HEK293 (cell line): Measurements from ENCODE around the gene AKT1.

ENCODE experiments used
- CTCF ChIA-PET: fragments of 350-600 bp; formaldehyde crosslinking; extraction: SDS; loops from one replicate; lab custom pipeline; 2021; ENCODE audit warnings: antibody characterized with exemption; lab: Yijun Ruan, JAX
- POLR2A ChIA-PET: fragments of 300-600 bp; formaldehyde crosslinking; extraction: SDS; loops from one replicate; lab custom pipeline; 2020; ENCODE audit warnings: antibody characterized with exemption, inconsistent platforms; lab: Yijun Ruan, JAX
- H3K27ac ChIP-seq: fragments of 200-500 bp; sonication (Bioruptor generic); 2 replicates; pipeline ENCODE4 v1.5.1; 2014; ENCODE audit warnings: low read depth, low read length, control low read depth, inconsistent platforms; ENCODE audit errors: extremely low read depth
- H3K36me3 ChIP-seq, 2 experiments: fragments of 200-500 bp in 1 of 2; sonication (Bioruptor generic) in 1 of 2; 1 replicate in 1 of 2; 2 replicates in 1 of 2; pipeline ENCODE4 v1.5.1; 2014 to 2017; ENCODE audit warnings: inconsistent platforms in 2 of 2, low read length in 2 of 2; ENCODE audit not compliant: control insufficient read depth in 2 of 2, insufficient read depth in 1 of 2
- H3K4me1 ChIP-seq: fragments of 200-500 bp; sonication (Bioruptor generic); 2 replicates; pipeline ENCODE4 v1.5.1; 2014; ENCODE audit warnings: mild to moderate bottlenecking, low read length, inconsistent platforms; ENCODE audit not compliant: control insufficient read depth, insufficient read depth
- H3K4me3 ChIP-seq: 2 replicates; pipeline ENCODE4 v1.5.1; 2011; ENCODE audit warnings: low read depth, mild to moderate bottlenecking, control low read depth, low read length, moderate library complexity
- H3K9me3 ChIP-seq: fragments of 200-500 bp; sonication (Bioruptor generic); 2 replicates; pipeline ENCODE4 v1.5.1; 2014; ENCODE audit warnings: low read depth, low read length, inconsistent platforms; ENCODE audit not compliant: control insufficient read depth, insufficient read depth
- BCL11B ChIP-seq: fragments of 450-650 bp; formaldehyde crosslinking; IDR thresholded peaks from 2 replicates; pipeline ENCODE4 v1.5.1; 2016; ENCODE audit warnings: low read depth, missing biosample characterization, missing genetic modification characterization
- GFI1B ChIP-seq: fragments of 450-650 bp; formaldehyde crosslinking; IDR thresholded peaks from 2 replicates; pipeline ENCODE4 v1.5.1; 2016; ENCODE audit warnings: missing biosample characterization, missing genetic modification characterization
- HOXA7 ChIP-seq: sonication (generic); formaldehyde crosslinking; IDR thresholded peaks from 2 replicates; pipeline ENCODE4 v1.8.1; 2022; ENCODE audit warnings: missing genetic modification reagents, borderline replicate concordance
- HOXD13 ChIP-seq: sonication (generic); formaldehyde crosslinking; IDR thresholded peaks from 2 replicates; pipeline ENCODE4 v1.8.0; 2022; ENCODE audit warnings: missing genetic modification reagents, borderline replicate concordance
- REPIN1 ChIP-seq: fragments of 450-650 bp; formaldehyde crosslinking; IDR thresholded peaks from 2 replicates; pipeline ENCODE4 v1.5.1; 2017; ENCODE audit warnings: missing biosample characterization, missing genetic modification characterization, low read depth
- SALL2 ChIP-seq: fragments of 450-650 bp; formaldehyde crosslinking; IDR thresholded peaks from 2 replicates; pipeline ENCODE4 v1.5.0; 2017; ENCODE audit warnings: missing biosample characterization, mild to moderate bottlenecking, missing genetic modification characterization, borderline replicate concordance
- SCRT2 ChIP-seq: fragments of 450-650 bp; formaldehyde crosslinking; IDR thresholded peaks from 2 replicates; pipeline ENCODE4 v1.5.1; 2016; ENCODE audit warnings: missing biosample characterization, missing genetic modification characterization
- ZBTB26 ChIP-seq: fragments of 450-650 bp; formaldehyde crosslinking; optimal IDR thresholded peaks from 2 replicates; pipeline ENCODE3; 2016; ENCODE audit warnings: missing biosample characterization, mild to moderate bottlenecking, missing genetic modification characterization
- ZBTB8A ChIP-seq: fragments of 450-650 bp; formaldehyde crosslinking; IDR thresholded peaks from 2 replicates; pipeline ENCODE4 v1.5.1; 2016; ENCODE audit warnings: missing biosample characterization, missing genetic modification characterization
- ZNF121 ChIP-seq: fragments of 450-650 bp; formaldehyde crosslinking; IDR thresholded peaks from 2 replicates; pipeline ENCODE4 v1.5.1; 2016; ENCODE audit warnings: missing biosample characterization, missing genetic modification characterization
- ZNF324 ChIP-seq: fragments of 450-650 bp; formaldehyde crosslinking; IDR thresholded peaks from 2 replicates; pipeline ENCODE4 v1.5.1; 2016; ENCODE audit warnings: missing biosample characterization, missing genetic modification characterization
- ZNF362 ChIP-seq: fragments of 450-650 bp; formaldehyde crosslinking; IDR thresholded peaks from 2 replicates; pipeline ENCODE4 v1.5.1; 2016; ENCODE audit warnings: missing biosample characterization, missing genetic modification characterization
- ZNF518A ChIP-seq: fragments of 450-650 bp; formaldehyde crosslinking; conservative IDR thresholded peaks from 2 replicates; pipeline ENCODE4 v1.5.1; 2016; ENCODE audit warnings: low read depth, missing biosample characterization, missing genetic modification characterization
- ZNF560 ChIP-seq: fragments of 450-650 bp; formaldehyde crosslinking; IDR thresholded peaks from 2 replicates; pipeline ENCODE4 v1.5.1; 2017; ENCODE audit warnings: missing biosample characterization, missing genetic modification characterization, borderline replicate concordance
- ZNF704 ChIP-seq: fragments of 450-650 bp; formaldehyde crosslinking; IDR thresholded peaks from 2 replicates; pipeline ENCODE4 v1.5.1; 2016; ENCODE audit warnings: missing biosample characterization, missing genetic modification characterization
- ZNF830 ChIP-seq: fragments of 450-650 bp; IDR thresholded peaks from 2 replicates; pipeline ENCODE4 v1.5.0; 2018; ENCODE audit warnings: missing biosample characterization, missing genetic modification characterization, low read depth, mild to moderate bottlenecking, moderate library complexity
- ZSCAN5A ChIP-seq: fragments of 450-650 bp; formaldehyde crosslinking; IDR thresholded peaks from 2 replicates; pipeline ENCODE4 v1.5.1; 2016; ENCODE audit warnings: missing biosample characterization, missing genetic modification characterization
- TF ChIP-seq, protein P1 (sequence below): fragments of 450-650 bp; formaldehyde crosslinking; IDR thresholded peaks from 2 replicates; pipeline ENCODE4 v1.5.1; 2016; ENCODE audit warnings: missing biosample characterization, missing genetic modification characterization

AKT1 gene

DNA sequence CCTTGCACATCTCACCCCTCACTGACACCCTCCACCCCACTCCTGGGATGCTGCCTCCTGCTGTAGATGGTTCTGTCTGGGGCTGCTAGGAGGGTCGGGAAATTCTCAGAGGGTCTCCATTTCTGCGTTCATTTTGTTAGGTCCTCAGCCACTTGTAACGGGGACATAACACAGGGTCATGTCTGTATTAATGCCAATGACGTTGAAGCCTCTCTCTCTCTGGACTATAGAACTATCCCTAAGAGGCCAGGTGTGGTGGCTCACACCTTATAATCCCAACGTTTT lies 28.0 kb downstream of the AKT1 start:
- ChIA-PET POLR2A (no interaction called here), CTCF (interaction anchor here (0.6 to 3.7 kb wide), 7 partner anchors 13 to 1972 kb away, joined by 3 to 57 read pairs (median 8); no protein-coding TSS in a partner anchor)
- Histone ChIP-seq H3K36me3 (peaks cover 0 to 29% of the 10 kb centered on the region in 2 experiments; a peak in 2 of 3 replicates), H3K9me3 (no peaks in the 10 kb centered on the region), H3K4me3 (no peak overlapping the region), H3K27ac (no peak overlapping the region), H3K4me1 (peaks cover 4% of the 10 kb centered on the region; the same call in 1 of the 2 replicates)
- TF ChIP-seq REPIN1 (tag by site-specific recombination) = no peak
- TF ChIP-seq GFI1B (tag by site-specific recombination) = no peak
- TF ChIP-seq ZNF560 (tag by site-specific recombination) = no peak
- TF ChIP-seq HOXD13 (CRISPR knock-in tag) = no peak
- no peak for TF ChIP-seq ZNF121 (tag by site-specific recombination)
- TF ChIP-seq ZNF704 = no peak
- TF ChIP-seq ZBTB8A (tag by site-specific recombination) = no peak
- no peak for TF ChIP-seq BCL11B (tag by site-specific recombination)
- no peak for TF ChIP-seq ZBTB26 (tag by site-specific recombination)
- no peak for TF ChIP-seq ZSCAN5A (tag by site-specific recombination)

- ChIA-PET CTCF (interaction anchor here (0.6 to 3.2 kb wide), 6 partner anchors 13 to 103 kb away, joined by 3 to 17 read pairs (median 10); no protein-coding TSS in a partner anchor), POLR2A (no interaction called here)
- TF ChIP-seq, protein P1, sequence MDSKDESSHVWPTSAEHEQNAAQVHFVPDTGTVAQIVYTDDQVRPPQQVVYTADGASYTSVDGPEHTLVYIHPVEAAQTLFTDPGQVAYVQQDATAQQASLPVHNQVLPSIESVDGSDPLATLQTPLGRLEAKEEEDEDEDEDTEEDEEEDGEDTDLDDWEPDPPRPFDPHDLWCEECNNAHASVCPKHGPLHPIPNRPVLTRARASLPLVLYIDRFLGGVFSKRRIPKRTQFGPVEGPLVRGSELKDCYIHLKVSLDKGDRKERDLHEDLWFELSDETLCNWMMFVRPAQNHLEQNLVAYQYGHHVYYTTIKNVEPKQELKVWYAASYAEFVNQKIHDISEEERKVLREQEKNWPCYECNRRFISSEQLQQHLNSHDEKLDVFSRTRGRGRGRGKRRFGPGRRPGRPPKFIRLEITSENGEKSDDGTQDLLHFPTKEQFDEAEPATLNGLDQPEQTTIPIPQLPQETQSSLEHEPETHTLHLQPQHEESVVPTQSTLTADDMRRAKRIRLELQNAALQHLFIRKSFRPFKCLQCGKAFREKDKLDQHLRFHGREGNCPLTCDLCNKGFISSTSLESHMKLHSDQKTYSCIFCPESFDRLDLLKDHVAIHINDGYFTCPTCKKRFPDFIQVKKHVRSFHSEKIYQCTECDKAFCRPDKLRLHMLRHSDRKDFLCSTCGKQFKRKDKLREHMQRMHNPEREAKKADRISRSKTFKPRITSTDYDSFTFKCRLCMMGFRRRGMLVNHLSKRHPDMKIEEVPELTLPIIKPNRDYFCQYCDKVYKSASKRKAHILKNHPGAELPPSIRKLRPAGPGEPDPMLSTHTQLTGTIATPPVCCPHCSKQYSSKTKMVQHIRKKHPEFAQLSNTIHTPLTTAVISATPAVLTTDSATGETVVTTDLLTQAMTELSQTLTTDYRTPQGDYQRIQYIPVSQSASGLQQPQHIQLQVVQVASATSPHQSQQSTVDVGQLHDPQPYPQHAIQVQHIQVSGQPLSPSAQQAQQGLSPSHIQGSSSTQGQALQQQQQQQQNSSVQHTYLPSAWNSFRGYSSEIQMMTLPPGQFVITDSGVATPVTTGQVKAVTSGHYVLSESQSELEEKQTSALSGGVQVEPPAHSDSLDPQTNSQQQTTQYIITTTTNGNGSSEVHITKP (tag by site-specific recombination) = no peak
- no peak for TF ChIP-seq ZNF362
- no peak for TF ChIP-seq SALL2 (tag by site-specific recombination)
- TF ChIP-seq SCRT2 (tag by site-specific recombination) = no peak
- no peak for TF ChIP-seq ZNF324 (tag by site-specific recombination)
- TF ChIP-seq HOXA7 (CRISPR knock-in tag) = no peak
- TF ChIP-seq ZNF518A (tag by site-specific recombination) = no peak
- TF ChIP-seq ZNF830 (tag by site-specific recombination) = no peak
These were observed 28.5 kb downstream of the AKT1 start for GRCh38 chr14:104766863-104767633.

More at GRCh38 chr14:104766863-104767633, 28.5 kb downstream of the AKT1 start:
- Histone ChIP-seq H3K36me3 (peaks cover 2 to 29% of the 10 kb centered on the region in 2 experiments; a peak in 2 of 3 replicates), H3K4me3 (no peak overlapping the region), H3K27ac (no peak overlapping the region), H3K9me3 (no peaks in the 10 kb centered on the region), H3K4me1 (peaks cover 4% of the 10 kb centered on the region; the same call in 1 of the 2 replicates)
